ENCODE measurements around the gene IFT25. TPM values are rescaled to one million over a fixed set of nuclear protein-coding genes. Genes with fewer than 3 reads are reported as not detected.

The IFT25 gene
- total RNA-seq, 1 donor from 2014 or later = 13.6 TPM

DNA sequence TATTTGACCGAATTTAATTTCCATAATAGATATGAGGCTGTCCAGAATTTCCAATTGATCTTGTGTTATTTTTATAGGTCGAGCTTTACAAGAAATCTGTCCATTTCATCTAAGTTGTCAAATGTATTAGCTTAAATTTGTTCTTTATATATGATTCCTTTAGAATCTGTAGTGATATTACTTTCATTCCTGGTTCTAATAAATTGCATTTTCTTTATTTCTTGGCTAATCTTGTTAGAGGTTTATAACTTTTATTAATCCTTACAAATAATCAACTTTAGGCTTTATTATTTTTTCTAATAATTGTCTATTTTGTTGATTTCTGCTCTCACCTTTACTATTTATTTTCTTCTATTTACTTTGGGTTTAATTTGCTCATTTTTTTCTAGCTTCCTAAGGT lies 14.0 kb downstream of the IFT25 start:
- no peak overlapping the region for H3K9ac ChIP-seq (ENCODE audit: low read depth in 1 of 3, low read length in 3 of 3)
- H3K36me3 ChIP-seq (ENCODE audit: control insufficient read depth in 3 of 3, insufficient read depth in 3 of 3, low read length in 3 of 3) = peaks cover 0 to 17% (median 4%) of the 10 kb centered on the region in 3 donors
- H3K4me1 ChIP-seq (ENCODE audit: control insufficient read depth in 3 of 3, insufficient read depth in 3 of 3, low read length in 3 of 3) = no peaks in the 10 kb centered on the region
- no peaks in the 10 kb centered on the region for H3K27me3 ChIP-seq (ENCODE audit: control insufficient read depth in 3 of 3, insufficient read depth in 3 of 3, low read length in 3 of 3)
- no peak overlapping the region for H3K4me3 ChIP-seq (ENCODE audit: low read length in 3 of 3)
- H3K27ac ChIP-seq (ENCODE audit: low read depth, low read length) = no peak overlapping the region
- H3K9me3 ChIP-seq (ENCODE audit: control insufficient read depth in 3 of 3, low read length in 3 of 3) = peaks cover 0 to 4% (median 0%) of the 10 kb centered on the region in 3 donors

- no peaks in the 10 kb centered on the region for H3K4me1 ChIP-seq (ENCODE audit: control insufficient read depth in 3 of 3, insufficient read depth in 3 of 3, low read length in 3 of 3)
- no peaks in the 10 kb centered on the region for H3K27me3 ChIP-seq (ENCODE audit: control insufficient read depth in 3 of 3, insufficient read depth in 3 of 3, low read length in 3 of 3)
- H3K4me3 ChIP-seq (ENCODE audit: low read length in 3 of 3) = no peak overlapping the region
- H3K36me3 ChIP-seq (ENCODE audit: control insufficient read depth in 3 of 3, insufficient read depth in 3 of 3, low read length in 3 of 3) = peaks cover 0 to 17% (median 4%) of the 10 kb centered on the region in 3 donors
- no peak overlapping the region for H3K9ac ChIP-seq (ENCODE audit: low read depth in 1 of 3, low read length in 3 of 3)
- H3K9me3 ChIP-seq (ENCODE audit: control insufficient read depth in 3 of 3, low read length in 3 of 3) = peaks cover 0 to 4% (median 0%) of the 10 kb centered on the region in 3 donors
- no peak overlapping the region for H3K27ac ChIP-seq (ENCODE audit: low read depth, low read length)
These were observed 14.6 kb downstream of the IFT25 start for GRCh38 chr1:53930932-53931331.

DNA sequence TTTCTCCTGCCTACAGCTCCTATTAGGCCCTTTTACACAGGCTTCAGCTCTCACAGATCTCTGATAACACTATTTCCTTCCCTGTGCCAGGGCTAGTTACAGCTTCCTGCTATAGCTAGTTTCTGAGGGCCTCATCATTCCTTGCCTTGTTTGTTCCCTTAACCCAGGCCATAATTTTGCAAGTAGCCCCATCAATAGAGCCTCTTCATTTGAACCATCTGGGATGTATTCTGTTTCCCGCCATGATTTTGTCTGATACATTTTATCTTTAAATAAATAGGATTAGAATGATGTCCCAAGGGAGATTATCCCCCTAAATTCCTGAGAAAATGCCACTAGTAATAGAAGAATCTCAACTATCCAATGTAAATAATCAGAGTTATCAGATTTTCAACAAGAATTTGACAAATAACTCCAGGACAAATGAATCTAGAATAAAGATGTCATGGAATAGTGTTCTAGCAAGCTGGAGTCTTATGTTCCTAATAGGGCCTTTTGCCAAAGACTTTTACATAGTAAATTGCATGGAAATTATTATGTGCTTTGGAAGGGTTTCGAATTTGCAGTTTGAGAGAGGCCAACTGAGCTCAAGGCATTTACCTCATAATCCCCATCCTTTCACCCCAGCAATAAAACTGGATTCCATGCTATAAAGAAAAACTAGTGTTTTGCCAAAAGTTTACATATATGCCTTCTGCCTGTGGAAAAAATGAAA lies 16.1 kb downstream of the IFT25 start:
- H3K36me3 ChIP-seq (ENCODE audit: control insufficient read depth in 3 of 3, insufficient read depth in 3 of 3, low read length in 3 of 3) = peaks cover 0 to 17% (median 4%) of the 10 kb centered on the region in 3 donors
- no peak overlapping the region for H3K9ac ChIP-seq (ENCODE audit: low read depth in 1 of 3, low read length in 3 of 3)
- H3K27ac ChIP-seq (ENCODE audit: low read depth, low read length) = no peak overlapping the region
- no peaks in the 10 kb centered on the region for H3K4me1 ChIP-seq (ENCODE audit: control insufficient read depth in 3 of 3, insufficient read depth in 3 of 3, low read length in 3 of 3)
- no peaks in the 10 kb centered on the region for H3K27me3 ChIP-seq (ENCODE audit: control insufficient read depth in 3 of 3, insufficient read depth in 3 of 3, low read length in 3 of 3)
- H3K9me3 ChIP-seq (ENCODE audit: control insufficient read depth in 3 of 3, low read length in 3 of 3) = peaks cover 0 to 2% (median 0%) of the 10 kb centered on the region in 3 donors
- H3K4me3 ChIP-seq (ENCODE audit: low read length in 3 of 3) = no peak overlapping the region

GRCh38 chr1:53927376-53927881 lies 18.1 kb downstream of the IFT25 start:
- peaks cover 0 to 17% (median 9%) of the 10 kb centered on the region in 3 donors for H3K36me3 ChIP-seq (ENCODE audit: control insufficient read depth in 3 of 3, insufficient read depth in 3 of 3, low read length in 3 of 3)
- H3K27me3 ChIP-seq (ENCODE audit: control insufficient read depth in 3 of 3, insufficient read depth in 3 of 3, low read length in 3 of 3) = no peaks in the 10 kb centered on the region
- H3K9me3 ChIP-seq (ENCODE audit: control insufficient read depth in 3 of 3, low read length in 3 of 3) = no peaks in the 10 kb centered on the region
- H3K4me3 ChIP-seq (ENCODE audit: low read length in 3 of 3) = no peak overlapping the region
- no peaks in the 10 kb centered on the region for H3K4me1 ChIP-seq (ENCODE audit: control insufficient read depth in 3 of 3, insufficient read depth in 3 of 3, low read length in 3 of 3)
- H3K27ac ChIP-seq (ENCODE audit: low read depth, low read length) = no peak overlapping the region
- H3K9ac ChIP-seq (ENCODE audit: low read depth in 1 of 3, low read length in 3 of 3) = no peak overlapping the region

- no peak overlapping the region for H3K27ac ChIP-seq (ENCODE audit: low read depth, low read length)
- no peaks in the 10 kb centered on the region for H3K27me3 ChIP-seq (ENCODE audit: control insufficient read depth in 3 of 3, insufficient read depth in 3 of 3, low read length in 3 of 3)
- H3K9me3 ChIP-seq (ENCODE audit: control insufficient read depth in 3 of 3, low read length in 3 of 3) = no peaks in the 10 kb centered on the region
- no peaks in the 10 kb centered on the region for H3K4me1 ChIP-seq (ENCODE audit: control insufficient read depth in 3 of 3, insufficient read depth in 3 of 3, low read length in 3 of 3)
- H3K4me3 ChIP-seq (ENCODE audit: low read length in 3 of 3) = no peak overlapping the region
- no peak overlapping the region for H3K9ac ChIP-seq (ENCODE audit: low read depth in 1 of 3, low read length in 3 of 3)
- H3K36me3 ChIP-seq (ENCODE audit: control insufficient read depth in 3 of 3, insufficient read depth in 3 of 3, low read length in 3 of 3) = peaks cover 2 to 11% (median 5%) of the 10 kb centered on the region in 3 donors
These were observed 25.8 kb downstream of the IFT25 start for GRCh38 chr1:53919675-53920066.

DNA sequence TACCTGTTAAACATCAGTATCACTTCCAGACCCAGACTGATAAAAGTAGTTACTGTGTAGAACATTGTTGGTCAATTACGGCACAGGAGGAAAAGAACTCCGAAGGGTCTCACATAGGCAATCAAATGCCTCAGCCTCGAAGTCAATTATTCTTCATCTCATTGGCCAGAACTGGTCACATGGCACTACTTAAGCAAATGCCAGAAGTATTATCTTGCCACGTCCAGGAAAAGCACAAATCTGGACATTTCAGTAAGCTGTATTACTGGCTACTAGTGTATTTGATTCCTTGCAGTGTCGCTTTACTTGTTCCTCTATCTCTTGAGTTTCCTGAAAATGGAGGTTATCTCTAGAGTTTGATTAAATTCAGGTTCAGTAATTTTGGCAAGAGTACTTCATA lies 27.2 kb downstream of the IFT25 start:
- H3K9me3 ChIP-seq (ENCODE audit: control insufficient read depth in 3 of 3, low read length in 3 of 3) = no peaks in the 10 kb centered on the region
- H3K4me3 ChIP-seq (ENCODE audit: low read length in 3 of 3) = no peak overlapping the region

GRCh38 chr1:53913352-53914033 lies 32.0 kb downstream of the IFT25 start:
- no peaks in the 10 kb centered on the region for H3K9me3 ChIP-seq (ENCODE audit: control insufficient read depth in 3 of 3, low read length in 3 of 3)
- no peak overlapping the region for H3K9ac ChIP-seq (ENCODE audit: low read depth in 1 of 3, low read length in 3 of 3)
- peaks cover 2 to 7% (median 5%) of the 10 kb centered on the region in 3 donors for H3K36me3 ChIP-seq (ENCODE audit: control insufficient read depth in 3 of 3, insufficient read depth in 3 of 3, low read length in 3 of 3)
- no peaks in the 10 kb centered on the region for H3K4me1 ChIP-seq (ENCODE audit: control insufficient read depth in 3 of 3, insufficient read depth in 3 of 3, low read length in 3 of 3)
- no peak overlapping the region for H3K4me3 ChIP-seq (ENCODE audit: low read length in 3 of 3)
- H3K27ac ChIP-seq (ENCODE audit: low read depth, low read length) = no peak overlapping the region
- H3K27me3 ChIP-seq (ENCODE audit: control insufficient read depth in 3 of 3, insufficient read depth in 3 of 3, low read length in 3 of 3) = no peaks in the 10 kb centered on the region

More for the DNA sequence above, 27.2 kb downstream of the IFT25 start:
- Histone ChIP-seq H3K4me1 (ENCODE audit: control insufficient read depth in 3 of 3, insufficient read depth in 3 of 3, low read length in 3 of 3) (no peaks in the 10 kb centered on the region), H3K36me3 (ENCODE audit: control insufficient read depth in 3 of 3, insufficient read depth in 3 of 3, low read length in 3 of 3) (peaks cover 2 to 11% (median 5%) of the 10 kb centered on the region in 3 donors), H3K27me3 (ENCODE audit: control insufficient read depth in 3 of 3, insufficient read depth in 3 of 3, low read length in 3 of 3) (no peaks in the 10 kb centered on the region), H3K9ac (ENCODE audit: low read depth in 1 of 3, low read length in 3 of 3) (no peak overlapping the region), H3K27ac (ENCODE audit: low read depth, low read length) (no peak overlapping the region)

DNA sequence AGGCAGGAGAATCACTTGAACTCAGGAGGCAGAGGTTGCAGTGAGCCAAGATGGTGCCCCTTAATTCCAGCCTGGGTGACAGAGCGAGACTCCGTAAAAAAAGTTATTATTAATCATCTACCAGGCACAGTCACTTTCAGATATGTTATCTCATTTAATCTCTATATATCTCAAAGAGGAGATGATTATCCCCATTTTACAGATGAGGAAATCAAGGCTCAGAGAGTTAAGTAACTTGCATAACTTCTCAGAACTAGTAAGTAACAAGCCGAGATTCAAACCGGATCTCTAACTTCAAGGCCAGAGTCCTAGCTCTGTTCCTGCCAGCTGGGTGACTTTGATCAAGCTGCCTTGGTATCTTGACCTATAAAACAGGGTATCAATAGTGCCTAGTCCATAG lies 34.1 kb downstream of the IFT25 start:
- no peaks in the 10 kb centered on the region for H3K27me3 ChIP-seq (ENCODE audit: control insufficient read depth in 3 of 3, insufficient read depth in 3 of 3, low read length in 3 of 3)
- H3K36me3 ChIP-seq (ENCODE audit: control insufficient read depth in 3 of 3, insufficient read depth in 3 of 3, low read length in 3 of 3) = peaks cover 2 to 7% (median 5%) of the 10 kb centered on the region in 3 donors
- H3K4me3 ChIP-seq (ENCODE audit: low read length in 3 of 3) = no peak overlapping the region
- H3K27ac ChIP-seq (ENCODE audit: low read depth, low read length) = no peak overlapping the region
- H3K4me1 ChIP-seq (ENCODE audit: control insufficient read depth in 3 of 3, insufficient read depth in 3 of 3, low read length in 3 of 3) = no peaks in the 10 kb centered on the region
- H3K9me3 ChIP-seq (ENCODE audit: control insufficient read depth in 3 of 3, low read length in 3 of 3) = no peaks in the 10 kb centered on the region
- H3K9ac ChIP-seq (ENCODE audit: low read depth in 1 of 3, low read length in 3 of 3) = no peak overlapping the region

- peaks cover 0 to 8% (median 0%) of the 10 kb centered on the region in 3 donors for H3K36me3 ChIP-seq (ENCODE audit: control insufficient read depth in 3 of 3, insufficient read depth in 3 of 3, low read length in 3 of 3)
- H3K9me3 ChIP-seq (ENCODE audit: control insufficient read depth in 3 of 3, low read length in 3 of 3) = no peaks in the 10 kb centered on the region
- H3K4me1 ChIP-seq (ENCODE audit: control insufficient read depth in 3 of 3, insufficient read depth in 3 of 3, low read length in 3 of 3) = no peaks in the 10 kb centered on the region
- no peak overlapping the region for H3K9ac ChIP-seq (ENCODE audit: low read depth in 1 of 3, low read length in 3 of 3)
- no peak overlapping the region for H3K4me3 ChIP-seq (ENCODE audit: low read length in 3 of 3)
- H3K27me3 ChIP-seq (ENCODE audit: control insufficient read depth in 3 of 3, insufficient read depth in 3 of 3, low read length in 3 of 3) = no peaks in the 10 kb centered on the region
- H3K27ac ChIP-seq (ENCODE audit: low read depth, low read length) = no peak overlapping the region
These were observed 35.6 kb downstream of the IFT25 start for GRCh38 chr1:53909946-53910345.

DNA sequence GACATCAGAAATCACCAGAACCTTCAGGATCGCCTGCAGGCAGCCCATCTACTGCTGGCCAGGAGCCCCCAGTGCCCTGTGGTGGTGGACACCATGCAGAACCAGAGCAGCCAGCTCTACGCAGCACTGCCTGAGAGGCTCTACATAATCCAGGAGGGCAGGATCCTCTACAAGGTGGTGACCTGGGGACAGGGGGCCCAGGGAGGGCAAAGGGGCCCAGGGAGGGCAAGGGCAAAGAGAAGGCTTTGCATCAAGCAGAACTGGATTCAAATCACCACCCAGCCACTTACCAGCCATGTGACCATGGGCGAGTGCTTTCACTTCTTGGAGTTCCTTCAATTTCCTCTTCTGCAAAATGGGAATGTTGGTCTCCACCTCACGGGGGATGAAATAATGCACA lies 39.4 kb downstream of the IFT25 start:
- Histone ChIP-seq H3K9me3 (ENCODE audit: control insufficient read depth in 3 of 3, low read length in 3 of 3) (no peaks in the 10 kb centered on the region), H3K9ac (ENCODE audit: low read depth in 1 of 3, low read length in 3 of 3) (no peak overlapping the region), H3K4me1 (ENCODE audit: control insufficient read depth in 3 of 3, insufficient read depth in 3 of 3, low read length in 3 of 3) (no peaks in the 10 kb centered on the region)

More for the DNA sequence above, 39.4 kb downstream of the IFT25 start:
- no peaks in the 10 kb centered on the region for H3K27me3 ChIP-seq (ENCODE audit: control insufficient read depth in 3 of 3, insufficient read depth in 3 of 3, low read length in 3 of 3)
- peaks cover 0 to 3% (median 0%) of the 10 kb centered on the region in 3 donors for H3K36me3 ChIP-seq (ENCODE audit: control insufficient read depth in 3 of 3, insufficient read depth in 3 of 3, low read length in 3 of 3)
- H3K27ac ChIP-seq (ENCODE audit: low read depth, low read length) = no peak overlapping the region
- H3K4me3 ChIP-seq (ENCODE audit: low read length in 3 of 3) = no peak overlapping the region
